Caco-2 (cell line): ENCODE measurements around the gene RBPJL. TPM values are rescaled to one million over a fixed set of nuclear protein-coding genes. Genes with fewer than 3 reads are reported as not detected.
A peak's percentile ranks its signal among the peaks of the same experiment; 100 is the strongest.

ENCODE experiments used
- BruUV-seq: library from RNA; stranded (reverse); fragments of 400-500 nt; replicated peaks from 2 replicates; lab custom pipeline; 2021; lab: Mats Ljungman, UMichigan
- CTCF ChIA-PET: fragments of 300-600 bp; sonication (Branson Sonifier 250); formaldehyde crosslinking; loops from one replicate; lab custom pipeline; 2022; ENCODE audit warnings: antibody characterized with exemption; lab: Charles Lee
- POLR2A ChIA-PET: fragments of 300-600 bp; sonication (Branson Sonifier 250); formaldehyde crosslinking; loops from one replicate; lab custom pipeline; 2022; ENCODE audit warnings: antibody characterized with exemption; lab: Charles Lee
- DNase-seq, 2 experiments: peaks; one replicate each; pipeline versions ENCODE4 v3.0.0 to v3.0.0-alpha.2; 2020 to 2022
- H3K27me3 ChIP-seq: replicated peaks from 2 replicates; pipeline ENCODE4 v1.6.0; 2011; ENCODE audit warnings: low read length; ENCODE audit not compliant: control insufficient read depth, insufficient read depth
- H3K36me3 ChIP-seq: 2 replicates; pipeline ENCODE4 v1.5.1; 2011; ENCODE audit warnings: low read length; ENCODE audit not compliant: control insufficient read depth, insufficient read depth
- H3K4me1 ChIP-seq: fragments of 250-450 bp; sonication (Bioruptor Pico); 2 replicates; pipeline ENCODE4 v1.5.1; 2020; ENCODE audit warnings: mild to moderate bottlenecking
- H3K4me3 ChIP-seq: 2 replicates; pipeline ENCODE4 v1.5.1; 2011; ENCODE audit warnings: low read depth, mild to moderate bottlenecking, control low read depth, low read length
- H3K9me3 ChIP-seq: fragments of 250-450 bp; sonication (Bioruptor Pico); 2 replicates; pipeline ENCODE4 v1.5.1; 2020; ENCODE audit warnings: mild to moderate bottlenecking, moderate library complexity
- H3K27ac Mint-ChIP-seq: one replicate; pipeline ENCODE4 v1.8.0; 2022; ENCODE audit warnings: mixed read lengths; ENCODE audit not compliant: unreplicated experiment
- H3K27me3 Mint-ChIP-seq: one replicate; pipeline ENCODE4 v1.8.0; 2022; ENCODE audit warnings: mixed read lengths; ENCODE audit not compliant: insufficient read depth, unreplicated experiment
- H3K36me3 Mint-ChIP-seq: one replicate; pipeline ENCODE4 v1.8.0; 2022; ENCODE audit warnings: mild to moderate bottlenecking, mixed read lengths; ENCODE audit not compliant: insufficient read depth, unreplicated experiment
- H3K4me1 Mint-ChIP-seq: one replicate; pipeline ENCODE4 v1.8.0; 2022; ENCODE audit warnings: low read depth, mixed read lengths; ENCODE audit not compliant: unreplicated experiment
- H3K4me3 Mint-ChIP-seq: one replicate; pipeline ENCODE4 v1.8.0; 2022; ENCODE audit warnings: mild to moderate bottlenecking, moderate library complexity, mixed read lengths; ENCODE audit not compliant: unreplicated experiment
- H3K9me3 Mint-ChIP-seq: one replicate; pipeline ENCODE4 v1.8.0; 2022; ENCODE audit warnings: mixed read lengths; ENCODE audit not compliant: unreplicated experiment
- CTCF ChIP-seq, 2 experiments: fragments of 200-600 bp in 1 of 2; IDR thresholded peaks; 1 replicate in 1 of 2; 2 replicates in 1 of 2; pipeline versions ENCODE4 v1.5.1 to v1.8.0; 2011 to 2022; ENCODE audit warnings: antibody characterized with exemption in 1 of 2, control low read depth in 1 of 2, inconsistent platforms in 1 of 2, low read depth in 1 of 2, low read length in 1 of 2, mild to moderate bottlenecking in 1 of 2, moderate library complexity in 1 of 2; ENCODE audit not compliant: insufficient read depth in 1 of 2, severe bottlenecking in 1 of 2, unreplicated experiment in 1 of 2
- intact Hi-C: fragments of 100-400 bp; cut with micrococcal nuclease; formaldehyde crosslinking; loops from one replicate; pipeline ENCODE4 v1.10.0; 2022; ENCODE audit not compliant: unreplicated experiment
- total RNA-seq: library from RNA; stranded (reverse); gene quantifications from 2 replicates; pipeline ENCODE4 v1.2.3, GENCODE V29; 2022

RBPJL gene
- total RNA-seq, 1 experiment from 2014 or later = not detected

GRCh38 chr20:45339799-45340198, 33.2 kb downstream of the RBPJL start:
- H3K27me3 Mint-ChIP-seq = no peaks in the 10 kb centered on the region
- Histone ChIP-seq H3K27me3 (no peaks in the 10 kb centered on the region), H3K36me3 (peaks cover 17% of the 10 kb centered on the region), H3K4me1 (peaks cover 88% of the 10 kb centered on the region), H3K9me3 (no peaks in the 10 kb centered on the region), H3K4me3 (no peak overlapping the region)
- H3K27ac Mint-ChIP-seq = peak overlapping the region; percentile 77
- ChIA-PET CTCF (no interaction called here), POLR2A (interaction anchor here (9.0 kb wide), 1 partner anchor 22 kb away, joined by 229 read pairs; the partner anchor contains the start of gene SYS1)
- peak overlapping the region; percentile 39 for H3K4me3 Mint-ChIP-seq
- intact Hi-C loops = no loop called here
- no peak for DNase-seq
- H3K36me3 Mint-ChIP-seq = peaks cover 100% of the 10 kb centered on the region
- TF ChIP-seq CTCF (IDR thresholded peaks at IDR 0.05; ENCODE audit: insufficient read depth in 1 of 2, low read depth in 1 of 2, low read length in 1 of 2, severe bottlenecking in 1 of 2, unreplicated experiment in 1 of 2) = no peak
- H3K4me1 Mint-ChIP-seq = peaks cover 89% of the 10 kb centered on the region
- BruUV-seq = no TSS peak
- no peaks in the 10 kb centered on the region for H3K9me3 Mint-ChIP-seq

GRCh38 chr20:45340236-45340847, 33.7 kb downstream of the RBPJL start:
- Histone ChIP-seq H3K4me3 (no peak overlapping the region), H3K27me3 (no peaks in the 10 kb centered on the region), H3K36me3 (peaks cover 15% of the 10 kb centered on the region), H3K9me3 (no peaks in the 10 kb centered on the region), H3K4me1 (peaks cover 94% of the 10 kb centered on the region)
- peaks cover 100% of the 10 kb centered on the region for H3K36me3 Mint-ChIP-seq
- ChIA-PET POLR2A (interaction anchor here (9.0 kb wide), 1 partner anchor 21 kb away, joined by 229 read pairs; the partner anchor contains the start of gene SYS1), CTCF (interaction anchor here (1.4 to 4.4 kb wide), 3 partner anchors 17 to 23 kb away, joined by 4 to 50 read pairs (median 44); partner anchors contain the start of gene SYS1)
- H3K4me3 Mint-ChIP-seq = peak overlapping the region; percentile 97
- TF ChIP-seq CTCF (IDR thresholded peaks at IDR 0.05; ENCODE audit: insufficient read depth in 1 of 2, low read depth in 1 of 2, low read length in 1 of 2, severe bottlenecking in 1 of 2, unreplicated experiment in 1 of 2) = no peak
- peaks cover 95% of the 10 kb centered on the region for H3K4me1 Mint-ChIP-seq
- no peaks in the 10 kb centered on the region for H3K9me3 Mint-ChIP-seq
- peak in 1 of 2 experiments; percentile 35 for DNase-seq
- no TSS peak for BruUV-seq
- no peaks in the 10 kb centered on the region for H3K27me3 Mint-ChIP-seq
- intact Hi-C loops = no loop called here
- H3K27ac Mint-ChIP-seq = peak overlapping the region; percentile 77

GRCh38 chr20:45340951-45341350, 34.3 kb downstream of the RBPJL start:
- Histone ChIP-seq H3K9me3 (no peaks in the 10 kb centered on the region), H3K4me1 (peaks cover 100% of the 10 kb centered on the region), H3K4me3 (peak overlapping the region; percentile 24; the same call in 1 of the 2 replicates), H3K36me3 (peaks cover 11% of the 10 kb centered on the region), H3K27me3 (no peaks in the 10 kb centered on the region)
- intact Hi-C loops = no loop called here
- Mint-ChIP-seq H3K27ac (peak overlapping the region; percentile 77), H3K36me3 (peaks cover 100% of the 10 kb centered on the region), H3K4me1 (peaks cover 95% of the 10 kb centered on the region), H3K9me3 (no peaks in the 10 kb centered on the region), H3K27me3 (no peaks in the 10 kb centered on the region), H3K4me3 (peak overlapping the region; percentile 97)
- TF ChIP-seq CTCF (IDR thresholded peaks at IDR 0.05; ENCODE audit: insufficient read depth in 1 of 2, low read depth in 1 of 2, low read length in 1 of 2, severe bottlenecking in 1 of 2, unreplicated experiment in 1 of 2) = no peak
- BruUV-seq = no TSS peak
- ChIA-PET CTCF (interaction anchor here (1.4 to 4.4 kb wide), 8 partner anchors 18 to 430 kb away, joined by 4 to 50 read pairs (median 17); partner anchors contain the start of gene SYS1), POLR2A (interaction anchor here (0.6 to 9.0 kb wide), 3 partner anchors 18 to 431 kb away, joined by 5 to 229 read pairs (median 9); partner anchors contain the start of gene SYS1)
- DNase-seq = peak in 1 of 2 experiments; percentile 60
